Raji (cell line): ENCODE results near the gene RARG.

ENCODE experiments used
- POLR2A ChIP-seq: IDR thresholded peaks from 2 replicates; pipeline ENCODE4 v1.6.1; 2011; ENCODE audit warnings: low read depth, low read length, control low read depth; ENCODE audit not compliant: insufficient read depth

Gene RARG

DNA sequence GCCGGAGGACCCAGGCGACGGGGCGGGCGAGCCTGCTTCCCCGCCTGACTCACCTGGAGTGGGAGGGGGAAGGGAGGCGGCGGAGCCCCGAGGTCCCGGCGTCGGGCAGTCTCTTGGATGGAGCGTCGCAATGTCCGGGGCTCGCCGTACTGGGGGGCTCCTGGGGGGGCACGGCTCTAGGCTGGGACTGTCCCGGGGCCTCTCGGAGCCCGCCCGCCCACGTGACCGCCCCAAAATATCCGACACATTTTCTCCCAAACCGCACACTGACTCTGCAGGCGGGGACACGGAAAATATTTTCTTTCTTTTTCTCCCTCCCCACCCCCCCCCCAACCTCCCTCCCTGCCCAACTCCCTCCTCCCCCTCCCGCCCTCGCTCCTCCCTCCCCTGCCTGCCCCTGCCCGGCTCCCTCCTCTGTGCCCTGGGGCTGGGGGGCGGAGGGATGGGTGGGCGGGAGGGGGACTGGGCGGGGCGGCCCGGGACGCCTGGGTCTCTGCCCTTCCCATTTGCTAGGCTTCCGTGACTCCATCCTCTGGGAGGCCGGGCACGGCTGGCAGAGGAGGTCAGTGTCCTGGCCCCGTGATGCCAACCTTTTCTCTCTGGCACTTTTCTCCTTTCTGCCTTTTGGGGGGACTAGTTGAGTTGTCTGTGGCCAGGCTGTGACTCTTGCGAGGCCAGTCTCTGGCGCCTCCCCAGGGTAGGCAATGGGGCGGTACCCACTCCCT lies at the start of gene RARG:
RARG (minus strand) TSS at position 289 of the 725 bp plus-strand sequence. CDS start 4,664 bp downstream, outside the sequence.
- TF ChIP-seq POLR2A: 0 out of 2 replicates have a peak, but pooled peaks have one; percentile 16

DNA sequence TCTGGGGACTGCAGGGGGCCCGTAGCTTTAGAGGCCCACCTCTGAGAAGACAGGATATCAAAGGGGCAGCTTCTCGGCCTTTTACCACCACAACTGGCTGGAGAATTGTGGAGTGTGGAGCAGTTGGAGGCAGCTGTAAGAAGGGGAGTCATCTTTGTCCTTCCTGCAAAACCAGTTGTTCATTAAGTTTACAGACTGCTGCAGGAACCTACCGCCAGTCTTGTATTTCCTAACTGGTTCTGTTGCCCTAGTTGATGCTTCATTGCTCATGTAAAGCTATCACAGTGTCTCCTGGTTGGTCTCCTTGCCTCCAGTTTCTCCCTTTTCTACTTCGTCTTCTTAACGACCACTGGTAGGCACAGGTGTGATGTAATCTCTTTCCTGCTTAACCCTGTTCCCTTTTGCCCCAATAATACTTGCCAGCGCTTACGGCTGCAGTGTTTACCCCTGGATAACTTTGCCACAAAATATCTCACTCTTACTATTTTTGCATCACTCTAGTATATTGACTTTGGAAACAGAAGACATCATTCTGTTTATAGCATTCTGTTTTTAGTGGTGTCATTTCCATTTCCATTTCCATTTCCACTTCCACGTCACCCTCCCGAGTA lies 48.0 kb upstream of the RARG start:
- TF ChIP-seq POLR2A: no peak

- no peak for TF ChIP-seq POLR2A
Measured at GRCh38 chr12:53279283-53279869, 47.4 kb upstream of the RARG start.

DNA sequence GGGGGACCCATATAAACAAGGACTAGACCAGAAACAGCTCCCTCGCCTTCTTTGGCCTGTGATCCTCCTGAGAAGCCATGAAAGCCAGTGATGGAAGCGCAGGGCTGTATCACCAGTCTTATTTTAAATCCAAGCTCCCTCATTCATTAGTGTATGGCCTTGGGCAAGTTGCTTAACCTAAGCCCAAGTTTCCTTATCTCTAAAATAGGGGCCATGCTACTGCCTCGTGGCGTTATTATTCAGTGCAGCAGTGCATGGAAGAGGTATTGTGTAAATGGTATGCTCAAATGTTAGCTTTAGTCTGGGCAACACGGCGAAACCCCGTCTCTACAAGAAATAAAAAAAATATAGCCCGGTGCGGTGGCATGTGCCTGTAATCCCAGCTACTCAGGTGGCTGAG lies 46.0 kb upstream of the RARG start:
- TF ChIP-seq POLR2A: no peak

DNA sequence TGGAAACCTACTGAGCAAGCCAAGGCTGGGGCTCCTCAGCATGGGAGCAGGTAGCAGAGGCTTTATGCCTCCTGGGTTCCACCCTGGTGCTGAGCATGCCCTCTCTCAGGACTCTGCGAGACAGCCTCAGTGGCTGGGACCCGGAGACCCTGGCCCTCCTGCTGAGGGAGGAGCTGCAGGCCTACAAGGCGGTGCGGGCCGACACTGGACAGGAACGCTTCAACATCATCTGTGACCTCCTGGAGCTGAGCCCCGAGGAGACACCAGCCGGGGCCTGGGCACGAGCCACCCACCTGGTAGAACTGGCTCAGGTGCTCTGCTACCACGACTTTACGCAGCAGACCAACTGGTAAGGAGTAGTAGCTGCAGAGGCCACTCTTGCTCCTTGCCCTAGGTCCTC lies 44.5 kb upstream of the RARG start:
- no peak for TF ChIP-seq POLR2A

DNA sequence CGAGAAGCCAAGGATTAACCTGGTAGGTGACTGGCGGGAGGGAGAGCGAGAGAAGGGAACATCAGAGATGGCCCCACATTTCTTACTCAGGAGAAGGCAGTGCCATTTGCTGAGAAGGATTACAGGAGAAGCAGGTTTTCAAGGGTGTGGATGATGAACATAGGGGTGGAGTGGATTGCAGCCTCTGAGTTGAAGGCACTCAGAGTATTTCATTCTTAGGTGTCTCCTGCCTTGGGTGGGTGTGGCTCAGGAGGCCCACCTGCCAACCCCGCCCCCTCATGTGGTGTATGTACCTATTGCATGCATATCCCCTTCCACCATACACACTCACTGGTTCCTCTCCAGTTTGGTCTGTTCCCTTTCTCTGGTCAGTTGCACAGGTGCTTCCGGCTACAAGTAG lies 42.4 kb upstream of the RARG start:
- no peak for TF ChIP-seq POLR2A

GRCh38 chr12:53268630-53269562 lies 36.9 kb upstream of the RARG start:
- TF ChIP-seq POLR2A: no peak

DNA sequence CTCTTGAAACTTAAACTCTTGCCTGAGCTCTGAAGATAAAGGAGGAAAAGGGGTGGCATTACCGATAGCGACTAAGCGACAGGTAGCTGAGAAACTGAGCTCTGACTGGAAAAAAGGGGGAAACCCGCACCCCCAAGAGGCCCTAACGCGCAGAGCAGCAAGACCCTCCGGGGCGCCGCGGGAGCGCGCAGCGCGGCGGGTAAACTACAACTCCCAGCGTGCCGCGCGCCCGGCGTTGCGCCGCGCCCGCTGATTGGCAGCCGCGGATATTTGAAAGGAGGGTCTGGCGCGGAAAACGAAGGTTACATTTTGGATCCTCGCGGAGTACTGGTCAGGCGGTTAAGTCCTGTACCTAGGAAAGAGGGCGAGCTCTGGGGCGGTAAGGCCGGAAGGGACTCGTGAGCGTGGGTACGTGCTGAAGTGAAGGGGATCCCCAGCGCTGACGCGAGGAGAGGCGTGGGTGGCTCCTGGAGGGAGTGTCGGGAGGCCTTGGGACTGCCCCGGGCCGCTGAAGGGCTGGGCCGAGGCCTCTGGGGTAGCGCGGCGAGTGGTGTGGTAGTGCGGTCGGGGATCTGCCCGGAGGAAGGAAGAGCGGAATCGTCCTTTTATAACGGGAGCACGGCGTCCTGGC lies 36.1 kb upstream of the RARG start, which contains the start of gene ESPL1:
ESPL1 (plus strand) TSS at position 301 of the 631 bp plus-strand sequence. CDS start 468 bp downstream, outside the sequence.
- peak; percentile 83 for TF ChIP-seq POLR2A

GRCh38 chr12:53267306-53267998 lies 35.4 kb upstream of the RARG start:
- TF ChIP-seq POLR2A: no peak

DNA sequence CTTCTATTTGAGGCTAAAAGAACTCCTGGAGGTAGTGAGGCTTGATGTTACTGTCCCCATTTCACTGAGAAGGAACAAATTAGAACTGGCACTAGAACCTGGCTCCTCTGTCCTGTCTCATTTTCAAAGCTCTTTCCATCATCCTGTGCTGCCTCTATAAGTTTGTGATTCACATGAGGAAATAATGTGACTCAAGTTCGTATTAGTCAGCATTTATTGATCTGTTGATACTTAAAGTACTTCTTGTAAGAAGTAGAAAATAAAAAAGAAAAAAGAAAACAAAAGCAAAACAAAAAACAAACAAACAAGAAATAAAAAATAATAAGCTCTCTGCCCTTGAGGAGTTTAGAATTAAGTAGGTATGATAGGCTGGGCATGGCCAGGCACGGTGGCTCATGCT lies 33.8 kb upstream of the RARG start:
- TF ChIP-seq POLR2A: no peak

GRCh38 chr12:53259891-53260290 lies 27.9 kb upstream of the RARG start:
- TF ChIP-seq POLR2A: no peak

DNA sequence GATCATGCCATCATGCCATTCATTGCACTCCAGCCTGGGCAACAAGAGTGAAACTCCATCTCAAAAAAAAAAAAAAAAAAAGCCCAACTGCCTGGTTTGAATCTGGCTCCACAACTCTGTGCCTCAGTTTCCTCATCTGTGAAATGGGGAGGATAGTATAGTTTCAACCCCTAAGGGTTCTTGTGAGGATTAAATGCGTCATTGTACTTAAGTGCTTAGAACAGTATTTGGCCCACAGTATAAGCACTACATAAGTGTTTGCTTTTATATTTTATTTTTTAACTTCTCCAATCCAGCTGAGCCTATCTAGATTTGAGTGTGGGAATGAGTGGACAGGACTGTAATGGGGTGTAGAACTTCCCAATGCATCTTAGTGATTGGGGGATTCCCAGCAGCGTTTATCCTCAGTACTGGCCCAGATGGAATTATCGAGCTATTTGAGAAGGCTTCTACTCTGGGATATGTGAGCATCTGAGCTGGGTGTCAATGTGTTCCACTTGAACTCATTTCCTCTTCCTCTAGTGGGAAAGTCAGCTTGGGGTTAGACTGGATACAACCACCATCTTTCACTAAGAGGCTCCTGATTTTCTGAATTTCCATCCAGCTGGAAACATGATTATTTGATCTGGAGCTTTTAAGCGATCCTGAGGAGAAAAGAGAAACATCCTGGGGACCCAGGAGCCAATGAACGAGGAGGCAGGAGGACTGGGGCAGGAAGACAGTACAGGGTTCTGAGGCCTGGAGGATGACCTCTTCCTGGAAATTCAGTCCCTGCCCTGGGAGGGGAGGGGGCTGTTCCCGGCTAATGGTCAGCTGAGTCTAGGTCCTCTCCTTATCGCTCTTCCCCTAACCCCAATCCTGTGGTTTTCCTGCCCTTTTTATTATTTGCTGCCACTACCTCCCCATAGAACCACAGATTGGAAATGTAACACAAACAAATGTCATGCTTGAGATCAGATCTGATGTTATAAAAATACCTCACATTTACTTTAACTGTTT lies 26.8 kb upstream of the RARG start:
- TF ChIP-seq POLR2A: no peak

- no peak for TF ChIP-seq POLR2A
Measured at GRCh38 chr12:53255996-53256395, 24.0 kb upstream of the RARG start.
